HS-5 (cell line): ENCODE measurements around the gene GPR179.

Source experiments
- DNase-seq: peaks from one replicate; pipeline ENCODE4 v3.0.0-alpha.2; 2012; ENCODE audit warnings: low read depth

Gene GPR179

DNA sequence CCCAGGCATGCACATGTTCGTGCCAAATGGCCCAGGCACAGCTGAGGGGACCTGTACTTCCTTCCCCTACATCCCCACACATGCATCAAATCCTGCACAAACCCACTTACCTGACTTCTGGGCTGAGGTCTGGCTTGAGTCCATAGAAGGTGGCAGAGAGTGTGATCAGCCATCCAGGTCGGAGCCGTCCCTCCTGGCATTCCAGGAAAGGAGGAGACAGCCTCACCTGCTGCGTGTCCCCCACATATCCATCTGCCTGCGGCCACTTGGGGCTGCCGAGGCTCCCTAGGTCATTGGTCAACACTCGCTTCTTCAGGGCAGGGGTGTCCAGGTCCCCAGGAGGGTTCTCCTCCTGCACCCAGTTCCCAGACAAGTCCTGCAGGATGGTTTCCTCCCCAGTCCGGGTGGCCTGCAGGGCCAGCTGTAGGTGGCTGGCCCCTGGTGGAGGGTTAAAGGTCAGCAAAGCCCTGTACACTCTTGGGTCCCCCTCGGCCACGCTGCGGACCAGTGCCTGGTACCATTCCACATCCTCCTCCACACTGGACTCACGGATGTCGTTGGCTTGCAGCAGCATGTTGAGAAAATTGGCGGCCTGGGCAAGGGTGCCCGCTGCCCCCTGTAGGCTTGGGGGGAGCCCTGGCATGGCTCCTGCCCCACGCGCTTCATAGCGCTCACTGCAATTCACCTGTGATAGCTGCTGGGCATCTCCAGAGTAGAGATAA lies 709 bp downstream of the GPR179 start:
- DNase-seq, result no peak

DNA sequence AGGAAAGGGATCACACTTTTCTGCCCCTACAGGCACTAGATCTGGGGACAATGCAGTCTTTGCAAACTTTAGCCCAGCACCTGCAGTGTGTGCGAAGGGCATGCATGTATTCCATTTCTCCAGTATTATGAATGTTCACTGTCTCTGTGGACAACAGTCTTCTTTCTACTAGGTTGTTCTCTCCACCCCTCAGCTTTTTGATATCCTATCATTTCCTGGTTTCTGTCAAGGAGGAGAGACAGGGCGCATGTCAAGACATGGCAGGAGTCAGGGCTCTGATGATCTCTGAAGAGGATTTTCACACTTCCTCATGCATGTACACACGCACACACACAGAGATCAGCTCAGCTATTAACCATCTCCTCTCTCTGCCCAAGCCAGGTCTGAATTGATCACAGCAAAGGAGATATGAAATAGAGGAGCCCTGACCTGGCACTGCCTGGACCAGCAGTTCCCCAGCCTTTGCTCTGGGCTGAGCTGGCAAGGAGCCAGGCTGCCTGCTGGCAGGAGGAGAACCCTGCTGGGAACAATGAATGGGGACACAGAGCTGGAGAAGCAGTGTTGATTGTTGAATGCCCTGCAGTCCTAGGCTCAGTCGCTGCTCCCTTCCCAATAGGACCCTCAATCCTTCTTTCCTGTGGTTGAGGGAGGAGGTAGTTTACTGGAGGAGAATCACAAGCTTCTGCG lies 2.6 kb downstream of the GPR179 start:
- DNase-seq, result no peak

DNA sequence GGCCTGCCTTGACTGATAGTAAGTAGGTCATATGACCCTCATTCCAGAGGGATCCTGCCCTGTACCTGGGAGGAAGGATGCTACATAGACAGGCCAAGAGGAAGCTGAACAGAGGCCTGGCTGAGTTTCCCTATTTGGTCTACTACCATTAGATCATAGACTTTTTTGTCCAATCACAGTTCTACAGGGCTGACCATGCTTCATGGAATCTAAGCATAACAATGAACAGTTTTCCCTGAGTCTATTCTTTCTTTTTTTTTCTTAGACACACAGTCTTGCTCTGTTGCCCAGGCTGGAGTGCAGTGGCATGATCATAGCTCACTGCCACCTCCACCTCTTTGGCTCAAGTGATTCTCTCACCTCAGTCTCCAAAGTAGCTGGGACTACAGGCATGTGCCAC lies 3.9 kb downstream of the GPR179 start:
- DNase-seq, result no peak

DNA sequence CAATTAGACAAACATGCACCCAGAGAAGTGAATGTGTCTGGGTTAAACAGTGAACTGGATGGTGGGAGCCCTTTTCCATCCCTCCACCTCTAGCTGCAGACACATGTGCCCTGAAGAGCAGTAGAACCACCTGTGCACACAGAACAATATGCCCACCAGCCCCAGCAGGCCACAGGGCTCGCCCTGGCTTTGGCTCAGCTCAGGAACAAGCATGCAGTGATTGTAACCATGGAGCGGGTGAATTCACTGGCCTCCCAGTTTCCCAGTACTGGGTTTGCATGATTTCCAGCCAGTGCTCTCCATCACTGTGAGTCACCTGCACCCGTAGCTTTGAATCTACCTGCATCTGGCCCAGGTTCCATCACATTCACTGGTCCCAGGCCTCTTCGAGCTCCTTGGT lies 5.2 kb downstream of the GPR179 start:
- no peak for DNase-seq

DNA sequence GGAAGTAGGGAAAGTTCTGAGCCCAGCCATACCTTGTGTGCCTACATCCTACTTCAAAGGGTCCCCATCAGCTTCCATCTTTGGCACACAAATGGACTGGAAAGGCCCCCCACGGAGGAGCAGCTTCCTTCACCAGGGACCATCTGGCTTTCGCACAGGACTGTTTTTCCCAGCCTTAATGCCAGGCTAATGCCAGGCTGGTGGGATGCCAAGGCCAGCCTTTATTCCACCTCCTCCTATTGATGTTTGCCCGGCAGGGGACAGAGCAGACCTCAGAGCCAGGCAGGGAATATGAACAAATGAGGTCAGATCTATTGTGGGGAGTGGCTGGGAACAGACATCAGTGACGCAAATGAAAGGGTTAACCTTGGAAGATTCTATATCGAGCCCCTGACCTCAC lies 5.7 kb downstream of the GPR179 start:
- no peak for DNase-seq

DNA sequence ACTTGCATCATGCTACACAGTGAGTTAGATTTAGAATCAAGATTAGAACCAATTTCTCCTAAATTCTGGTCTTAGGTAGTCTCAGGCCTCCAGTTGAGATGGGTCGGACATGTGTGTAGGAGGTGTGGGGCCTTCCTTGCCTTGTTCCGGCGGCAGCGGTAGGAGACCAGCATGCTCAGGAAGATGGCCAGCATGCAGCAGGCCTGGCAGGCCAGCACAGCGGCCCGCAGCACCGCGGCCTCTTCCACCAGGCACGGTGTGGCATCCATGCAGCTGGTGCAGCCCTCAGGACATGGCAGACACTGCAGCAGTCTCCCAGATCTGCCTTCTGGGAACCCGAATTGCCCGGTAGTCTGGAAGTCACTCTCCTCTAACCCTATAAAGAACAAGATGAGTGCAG lies 6.9 kb downstream of the GPR179 start:
- DNase-seq, result no peak

DNA sequence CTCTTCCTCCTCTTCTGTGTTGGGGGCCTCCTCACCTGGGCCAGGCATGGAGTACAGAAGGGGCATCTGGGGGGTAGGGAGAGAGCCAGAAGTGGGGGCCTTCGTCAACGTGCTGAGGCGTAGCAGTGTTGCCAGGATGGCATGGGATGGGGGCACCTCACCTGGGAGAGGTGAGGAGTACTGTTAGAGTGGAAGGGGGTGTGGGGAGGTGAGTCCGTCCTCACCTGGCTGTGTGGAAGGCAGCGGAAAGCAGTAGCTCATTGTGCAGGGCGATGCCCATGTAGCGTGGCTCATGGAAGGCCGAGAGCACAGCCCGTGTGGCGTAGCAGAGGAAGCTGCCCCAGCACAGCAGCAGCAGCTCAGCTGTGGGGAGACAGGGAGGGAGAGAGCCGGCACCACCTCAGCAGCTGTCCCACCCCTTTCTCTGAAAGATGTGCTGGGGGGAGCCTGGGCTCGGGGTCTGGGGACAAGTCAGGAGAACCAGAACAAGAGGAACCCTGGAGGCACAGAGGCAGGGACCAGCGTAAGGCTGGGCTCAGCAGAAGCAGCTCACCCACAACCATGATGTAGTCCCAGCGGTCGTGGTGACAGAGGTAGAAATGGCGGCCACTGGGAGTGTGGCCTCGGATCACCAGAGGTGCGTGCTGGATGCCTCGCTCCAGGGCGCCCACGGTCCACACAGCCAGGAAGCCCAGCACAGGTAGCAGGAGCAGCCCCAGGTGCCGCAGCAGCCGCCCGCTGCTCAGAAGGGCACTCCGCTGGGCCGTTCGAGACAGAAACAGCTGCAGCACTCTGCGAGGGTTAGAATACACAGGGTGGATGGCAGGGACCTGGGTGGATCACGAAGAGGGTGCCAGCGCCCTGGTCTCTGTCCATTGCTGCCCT lies 9.0 kb downstream of the GPR179 start:
- no peak for DNase-seq

DNA sequence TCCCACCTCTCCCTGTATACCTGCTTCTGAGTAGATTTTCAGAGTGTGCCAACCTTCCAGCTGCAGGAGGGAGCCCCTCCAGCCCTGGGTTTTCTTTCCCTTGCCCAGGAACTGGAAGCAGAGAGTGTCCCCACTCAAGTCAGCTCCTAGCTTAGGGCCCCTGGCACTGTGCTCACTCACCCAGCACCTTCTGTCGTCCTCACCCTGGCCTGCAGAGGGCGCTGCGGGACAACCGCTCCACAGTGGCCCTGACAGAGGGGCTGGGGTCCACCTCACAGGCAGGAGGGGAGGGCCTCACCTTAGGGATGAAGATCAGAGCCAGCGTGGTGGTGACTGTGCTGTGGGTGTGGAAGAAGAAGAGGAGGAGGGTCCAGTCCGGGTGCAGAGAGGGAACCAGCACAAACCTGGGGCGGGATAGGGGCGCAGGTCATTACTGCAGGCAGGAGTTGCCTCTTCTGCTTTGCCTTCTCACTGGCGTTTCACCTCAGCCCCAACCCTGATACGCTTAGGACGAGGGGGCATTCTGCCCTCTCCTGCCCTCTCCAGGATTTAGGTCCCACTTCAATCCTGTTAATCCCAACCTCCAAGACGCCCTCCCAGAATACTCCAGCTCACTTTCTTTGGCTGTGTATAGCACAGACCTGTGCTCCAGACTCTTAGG lies 10.0 kb downstream of the GPR179 start:
- no peak for DNase-seq

DNA sequence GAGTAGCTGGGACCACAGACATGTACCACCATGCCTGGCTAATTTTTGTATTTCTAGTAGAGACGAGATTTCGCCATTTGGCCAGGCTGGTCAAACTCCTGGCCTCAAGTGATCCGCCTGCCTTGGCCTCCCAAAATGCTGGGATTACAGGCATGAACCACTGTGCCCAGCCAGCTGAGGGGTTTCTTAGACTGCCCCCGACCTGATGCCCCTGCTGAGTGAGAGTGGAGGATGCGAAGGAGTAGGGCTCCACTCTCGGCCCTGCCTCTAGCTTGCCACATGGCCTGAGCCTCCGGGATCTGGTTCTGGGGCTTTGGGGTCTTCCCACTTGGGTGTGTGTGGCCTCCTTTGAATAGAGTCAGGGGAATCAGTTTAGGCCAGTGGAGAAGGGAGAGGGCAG lies 11.0 kb downstream of the GPR179 start:
- DNase-seq, result no peak

DNA sequence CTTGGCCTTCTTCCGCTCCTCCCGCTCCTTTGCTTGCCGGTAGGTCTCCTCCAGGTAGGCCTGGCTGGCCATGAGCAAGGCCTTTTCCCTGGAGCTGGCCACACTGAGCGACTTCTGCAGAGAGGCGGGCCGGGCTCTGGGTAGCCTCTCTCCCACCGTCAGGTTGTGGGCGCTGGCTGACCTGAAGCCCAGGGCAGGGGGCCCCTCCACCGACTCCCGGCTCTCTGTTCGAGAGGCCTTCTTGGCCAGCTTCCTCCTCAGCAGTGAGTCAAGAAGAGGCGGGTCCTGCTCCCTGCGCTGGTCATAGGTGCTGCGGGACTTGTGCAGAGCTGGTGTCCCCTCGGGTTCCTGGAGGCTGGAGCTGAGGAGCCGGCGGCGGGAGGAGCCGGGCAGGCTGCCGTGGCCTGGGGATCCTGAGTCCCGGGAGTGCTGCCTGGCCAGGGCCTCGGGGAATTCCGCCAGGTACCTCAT lies 12.8 kb downstream of the GPR179 start:
- no peak for DNase-seq

DNA sequence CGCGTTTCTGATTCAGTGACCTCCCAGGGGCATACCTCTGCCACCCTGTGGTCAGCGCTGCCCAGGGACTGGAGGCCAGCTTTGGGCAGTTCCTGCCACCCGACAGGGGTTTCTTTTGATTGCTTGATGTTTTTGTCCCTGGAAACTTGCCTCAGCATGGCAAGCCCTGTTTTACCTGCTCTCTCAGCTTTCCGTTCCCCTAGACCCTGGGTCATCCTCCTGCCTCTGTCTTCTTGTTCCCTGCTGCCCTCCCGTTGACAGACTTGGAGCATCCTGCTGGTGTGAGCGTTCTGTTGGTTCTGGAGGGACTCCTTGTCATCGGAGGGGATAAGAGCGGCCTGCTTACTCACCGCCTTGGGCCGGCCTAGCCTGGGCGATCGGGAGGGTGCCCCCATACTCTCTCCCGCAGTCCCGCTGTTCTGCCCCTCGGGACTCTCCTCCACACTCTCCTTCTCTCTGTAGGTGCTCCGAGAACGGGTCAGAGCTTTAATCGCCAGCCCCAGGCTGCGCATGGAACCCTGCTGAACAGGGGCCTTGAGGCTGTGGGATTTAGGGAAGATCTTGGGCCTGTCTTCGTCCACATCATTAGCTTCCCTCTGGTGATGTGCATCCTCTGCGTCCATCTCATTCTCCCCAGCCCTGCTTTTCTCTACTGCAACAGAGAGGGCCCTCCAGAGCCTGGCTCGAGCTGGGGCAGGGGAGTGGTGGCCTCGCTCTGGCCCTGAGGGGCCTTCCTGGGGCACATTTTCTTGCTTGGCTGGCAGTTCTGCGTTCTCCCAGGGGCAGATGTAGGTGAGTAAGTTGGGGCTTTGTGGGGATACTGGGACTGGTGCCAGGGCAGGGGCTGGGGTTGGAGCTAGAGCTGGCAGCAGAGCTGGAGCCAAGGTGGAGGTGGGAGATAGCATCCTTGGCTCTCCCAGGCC lies 13.7 kb downstream of the GPR179 start:
- DNase-seq, result no peak

DNA sequence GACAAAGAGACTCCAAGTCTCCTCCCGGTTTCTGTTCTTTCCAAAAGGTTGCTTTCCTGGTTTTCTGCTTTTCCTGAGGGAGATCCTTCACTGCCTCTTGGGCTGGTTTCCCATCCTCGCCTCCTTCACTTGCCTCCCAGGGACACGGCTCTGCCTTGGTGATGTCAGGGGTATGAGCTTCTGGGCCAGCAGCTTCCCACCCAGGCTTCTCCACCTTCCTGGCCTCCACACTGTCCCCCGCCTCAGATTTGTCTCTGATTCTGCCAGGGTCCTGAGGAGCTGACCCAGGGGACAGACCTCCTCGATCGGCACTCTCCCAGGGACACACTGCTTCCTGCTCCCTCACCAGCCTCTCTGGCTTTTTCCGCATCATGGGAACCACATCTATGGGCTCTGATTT lies 14.5 kb downstream of the GPR179 start:
- no peak for DNase-seq

DNA sequence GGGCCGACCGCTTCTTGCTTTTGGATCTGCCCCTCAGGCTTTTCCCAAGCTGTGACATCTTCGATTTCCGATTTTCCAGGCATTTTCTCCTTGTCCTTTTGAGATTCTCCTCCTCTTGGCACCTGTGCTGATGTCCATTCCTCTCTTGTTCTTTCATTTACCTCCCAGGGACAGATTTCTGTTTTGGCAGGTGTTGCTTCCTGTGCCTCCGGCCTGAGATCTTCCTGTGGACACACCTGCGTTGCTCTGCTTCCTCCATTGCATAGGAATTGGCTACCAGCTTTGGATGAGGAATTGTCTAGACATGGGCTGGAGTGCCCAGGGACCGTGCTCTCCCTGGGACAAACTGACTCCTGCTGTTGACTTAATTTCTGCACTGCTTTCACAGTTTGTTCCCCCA lies 15.1 kb downstream of the GPR179 start:
- DNase-seq, result no peak

DNA sequence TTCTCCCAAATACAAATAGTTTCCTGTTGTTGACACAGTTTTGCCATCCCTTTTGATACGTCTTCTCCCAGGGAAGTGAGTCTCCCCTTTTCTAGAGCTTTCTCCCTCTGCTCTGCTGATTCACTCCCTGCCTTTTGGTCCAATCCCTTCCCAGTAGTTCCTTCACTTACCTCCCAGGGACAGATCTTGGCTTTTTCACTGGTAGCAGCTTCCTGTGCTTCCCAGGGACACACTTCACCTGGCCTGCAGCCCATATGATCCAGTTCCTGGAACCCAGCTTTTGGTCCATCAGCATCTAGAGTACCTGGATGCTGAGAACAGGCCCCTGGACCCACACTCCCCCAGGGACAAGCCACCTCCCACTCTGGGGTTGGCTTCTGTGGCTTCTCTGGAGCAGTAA lies 15.8 kb downstream of the GPR179 start:
- no peak for DNase-seq

DNA sequence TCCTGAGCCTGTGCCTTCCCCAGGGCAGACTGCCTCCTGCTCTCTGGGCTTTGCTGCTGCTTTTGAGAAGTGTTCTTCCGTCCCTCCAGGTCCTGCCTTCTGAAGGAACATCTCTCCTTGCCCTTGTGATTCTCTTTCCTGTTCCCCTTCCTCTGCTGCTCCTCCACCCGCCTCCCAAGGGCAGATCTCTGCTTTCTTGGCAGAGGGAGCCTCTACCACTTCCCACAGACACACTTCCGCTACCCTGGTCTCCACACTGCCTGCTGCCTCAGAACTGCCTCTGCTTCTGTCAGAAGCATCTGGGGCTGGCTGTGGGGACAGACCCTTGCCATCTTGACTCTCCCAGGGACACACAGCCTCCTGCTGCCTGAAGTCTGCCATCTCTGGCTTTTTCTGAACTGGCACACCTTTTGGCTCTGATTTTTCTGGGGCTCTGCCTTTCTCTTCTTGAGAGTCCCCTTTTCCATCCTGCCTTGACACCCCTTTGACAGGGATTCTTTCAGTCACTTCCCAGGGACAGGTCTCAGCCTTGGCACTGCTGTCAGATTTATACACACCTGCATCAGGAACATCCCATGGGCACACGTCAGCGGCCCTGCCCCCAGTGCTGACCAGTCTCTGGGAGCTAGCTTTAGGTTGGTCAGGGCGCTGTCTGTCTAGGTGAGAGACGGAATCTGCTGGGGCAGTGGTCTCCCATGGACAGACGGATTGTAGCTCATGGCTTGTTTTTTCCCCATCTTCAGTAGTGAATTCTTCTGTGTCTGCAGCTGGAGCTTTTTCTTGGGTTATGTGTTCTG lies 16.6 kb downstream of the GPR179 start:
- DNase-seq, result no peak

DNA sequence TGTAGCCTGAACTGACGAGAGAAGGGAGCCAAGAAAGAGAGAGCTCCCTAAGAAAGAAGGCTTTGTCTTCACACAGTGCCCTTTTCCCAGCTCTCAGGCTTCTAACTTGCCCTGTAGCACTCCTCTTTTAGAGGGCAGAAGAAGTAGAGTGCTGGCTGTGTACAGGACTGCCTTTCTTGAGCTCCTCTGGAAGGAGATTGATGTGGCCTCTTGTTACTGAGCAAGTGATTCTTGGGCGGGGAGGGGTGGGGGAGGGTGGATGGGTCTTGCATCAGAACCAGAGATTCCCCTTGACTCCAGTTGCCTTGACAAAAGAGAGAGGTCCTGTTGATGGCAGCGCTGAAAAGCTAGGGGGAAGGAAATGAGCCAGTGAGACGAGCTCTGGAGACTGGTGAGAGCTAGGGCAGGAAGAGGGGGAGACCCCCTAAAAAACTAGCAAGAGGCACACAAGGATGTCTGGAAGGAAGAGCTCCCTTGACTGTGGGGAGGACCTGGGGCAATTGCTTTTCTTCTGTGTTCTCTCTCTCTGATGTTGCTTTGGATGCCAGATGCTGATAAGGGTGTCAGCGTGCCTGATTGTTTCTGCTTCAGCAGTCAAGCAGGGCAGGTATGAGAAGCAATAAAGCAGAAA lies 18.4 kb downstream of the GPR179 start:
- no peak for DNase-seq

DNA sequence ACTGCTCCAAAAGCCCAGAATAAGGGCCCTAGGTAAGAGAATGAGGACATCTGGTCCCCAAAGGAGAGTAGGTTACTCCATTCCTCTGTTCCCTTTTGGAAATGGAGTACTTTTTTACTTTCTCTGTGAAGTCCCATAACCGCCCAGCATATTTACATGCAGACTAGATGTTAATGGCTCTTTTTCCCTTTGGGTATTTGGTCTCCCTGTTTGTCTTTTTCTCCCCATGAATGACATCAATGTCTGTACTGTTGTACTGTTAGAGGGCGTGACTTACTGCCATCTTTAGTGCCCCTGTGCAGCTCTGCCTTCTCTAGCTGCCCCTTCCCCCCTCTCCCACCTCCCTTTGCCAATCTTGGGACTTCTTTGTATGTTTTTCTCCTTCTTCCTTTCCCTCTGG lies 19.0 kb downstream of the GPR179 start:
- DNase-seq, result no peak

DNA sequence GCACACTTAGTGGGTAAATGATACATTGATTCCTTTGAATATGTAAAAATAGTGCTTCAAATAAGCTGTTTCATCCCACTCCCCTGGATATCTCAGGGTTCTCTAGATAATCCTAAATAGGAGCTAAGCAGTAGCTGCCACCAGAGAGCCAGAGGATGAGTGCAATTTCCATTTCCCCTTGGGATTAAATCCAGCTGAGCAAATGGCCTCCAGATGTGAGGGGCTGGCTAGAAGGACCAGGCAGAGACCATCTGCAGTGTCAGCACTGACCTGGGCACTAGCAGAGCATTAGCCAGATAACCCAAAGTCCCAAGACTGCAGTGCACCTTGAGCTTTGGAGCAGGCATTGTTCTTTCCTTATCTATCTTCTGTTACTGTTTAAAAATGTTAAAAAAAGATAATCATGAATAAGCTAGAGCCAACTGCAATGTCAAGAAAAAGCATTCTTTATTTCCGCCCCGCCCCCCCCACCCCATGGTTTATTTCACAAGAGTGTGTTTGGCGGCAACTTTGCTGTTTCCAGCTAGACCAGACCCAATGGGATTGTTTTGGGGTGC lies 19.5 kb downstream of the GPR179 start:
- no peak for DNase-seq

DNA sequence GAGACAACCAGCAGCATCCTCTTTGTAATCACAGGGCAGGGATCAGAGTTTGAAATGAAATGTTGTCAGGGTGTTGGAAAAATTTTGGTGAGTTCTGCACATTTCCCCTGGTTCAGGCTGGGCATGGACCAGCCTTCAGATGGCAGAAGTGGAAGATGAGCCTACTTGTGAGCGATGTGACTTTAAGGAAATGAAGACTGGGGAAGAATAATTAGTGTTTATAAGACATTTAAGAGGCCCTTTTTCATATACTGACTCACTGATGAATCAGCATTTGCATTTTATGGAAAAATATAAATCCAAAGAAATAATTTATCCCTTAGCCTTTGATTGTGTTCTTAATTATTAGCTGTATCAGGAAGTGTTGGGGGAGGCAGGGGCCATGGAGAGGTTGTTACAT lies 20.9 kb downstream of the GPR179 start:
- no peak for DNase-seq
